ENCODE results near the gene TMEM186. TPM values are rescaled to one million over a fixed set of nuclear protein-coding genes. Genes with fewer than 3 reads are reported as not detected.

Gene TMEM186
- total and polyA plus RNA-seq, 2 of the 4 experiments (the other 2 are of a cell fraction) = 5.7 to 6.8 TPM

GRCh38 chr16:8806272-8806983 lies 9.0 kb upstream of the TMEM186 start:
- H3K18ac ChIP-seq (ENCODE audit: low read depth, low read length) = no peak overlapping the region
- H2BK5ac ChIP-seq (ENCODE audit: low read depth, low read length, poor library complexity, severe bottlenecking) = no peak overlapping the region
- H3K9me1 ChIP-seq (ENCODE audit: insufficient read depth, low read length) = no peaks in the 10 kb centered on the region
- no peaks in the 10 kb centered on the region for H3K9me3 ChIP-seq (ENCODE audit: control insufficient read depth, insufficient read depth, low read length)
- BruUV-seq (replicated peaks) = no TSS peak
- ChIA-PET POLR2A (ENCODE audit: unreplicated experiment) (interaction anchor here (0.6 kb wide), 2 partner anchors 110 to 150 kb away, joined by 3 to 6 read pairs; no protein-coding TSS in a partner anchor), CTCF (interaction anchor here (0.9 kb wide), 1 partner anchor 47 kb away, joined by 3 read pairs; no protein-coding TSS in a partner anchor)
- H3K56ac ChIP-seq (ENCODE audit: extremely low read depth, insufficient read depth, low read length) = no peak overlapping the region
- H2BK15ac ChIP-seq (ENCODE audit: low read depth, low read length) = no peak overlapping the region
- no peak overlapping the region for H2BK20ac ChIP-seq (ENCODE audit: low read depth, low read length)
- DNase-seq (no peak), ATAC-seq (ENCODE audit: low read depth) (no peak)
- H2AK5ac ChIP-seq (ENCODE audit: low read depth, low read length) = no peak overlapping the region
- peaks cover 71% of the 10 kb centered on the region for H3K36me3 ChIP-seq (ENCODE audit: control insufficient read depth, insufficient read depth, low read length)
- H3K4me1 ChIP-seq (ENCODE audit: control insufficient read depth, insufficient read depth, low read length) = no peaks in the 10 kb centered on the region
- no peak overlapping the region for H2AK9ac ChIP-seq (replicated peaks; ENCODE audit: low read depth, low read length, poor library complexity)
- H3K23ac ChIP-seq (ENCODE audit: low read depth, low read length) = no peak overlapping the region
- H2BK120ac ChIP-seq (ENCODE audit: low read depth, low read length) = no peak overlapping the region
- H3K4ac ChIP-seq (ENCODE audit: low read depth, low read length) = no peak overlapping the region
- no peak for TF ChIP-seq MAFK (IDR thresholded peaks at IDR 0.05; ENCODE audit: low read depth, low read length)
- TF ChIP-seq MXI1 (IDR thresholded peaks at IDR 0.05; ENCODE audit: borderline replicate concordance, low read depth, low read length) = no peak
- no peak for TF ChIP-seq MAZ (IDR thresholded peaks at IDR 0.05; ENCODE audit: borderline replicate concordance, low read depth, low read length)
- no peak for TF ChIP-seq CEBPB (IDR thresholded peaks at IDR 0.05; ENCODE audit: low read depth, low read length)
- TF ChIP-seq SMC3 (IDR thresholded peaks at IDR 0.05; ENCODE audit: low read depth, low read length) = no peak
- TF ChIP-seq BHLHE40 (IDR thresholded peaks at IDR 0.05; ENCODE audit: low read depth, low read length) = no peak
- no peak for TF ChIP-seq RFX5 (IDR thresholded peaks at IDR 0.05; ENCODE audit: low read depth, low read length)
- TF ChIP-seq USF2 (IDR thresholded peaks at IDR 0.05; ENCODE audit: low read depth, low read length) = no peak
- TF ChIP-seq CTCF (conservative IDR thresholded peaks at IDR 0.05; ENCODE audit: low read depth, low read length) = no peak
- no peak for TF ChIP-seq NFE2L2 (IDR thresholded peaks at IDR 0.05; ENCODE audit: low read depth, low read length)
- TF ChIP-seq FOS (IDR thresholded peaks at IDR 0.05; ENCODE audit: low read depth, low read length) = no peak
- TF ChIP-seq CHD1 (IDR thresholded peaks at IDR 0.05; ENCODE audit: low read depth, low read length) = no peak
- H2AFZ ChIP-seq (replicated peaks; ENCODE audit: low read length, poor library complexity) = no peak overlapping the region
- H4K91ac ChIP-seq (ENCODE audit: insufficient read depth, low read depth, low read length) = no peak overlapping the region
- no CpG with 5 or more reads among the region's 13 CpGs for WGBS, 2 experiments (ENCODE audit: extremely low coverage in 2 of 2, insufficient read length in 1 of 2)
- H3K9ac ChIP-seq (ENCODE audit: low read depth, low read length) = no peak overlapping the region
- no peak overlapping the region for H3K27ac ChIP-seq (ENCODE audit: insufficient read depth, low read length)
- no peak overlapping the region for H3K4me3 ChIP-seq (ENCODE audit: insufficient read depth, low read depth, low read length)
- dilution Hi-C loops (cut with HindIII; ENCODE audit: low sequenced_read_pairs, unreplicated experiment) (no loop called here), in situ Hi-C loops (cut with MboI; ENCODE audit: low sequenced_read_pairs) (no loop called here), intact Hi-C loops (cut with micrococcal nuclease) (no loop called here)
- H4K5ac ChIP-seq (ENCODE audit: low read depth, low read length) = no peak overlapping the region
- H4K20me1 ChIP-seq (ENCODE audit: insufficient read depth, low read length) = peaks cover 58% of the 10 kb centered on the region
- H3K4me2 ChIP-seq (ENCODE audit: low read depth, low read length) = no peak overlapping the region
- H3K27me3 ChIP-seq (ENCODE audit: control insufficient read depth, insufficient read depth, low read length) = no peaks in the 10 kb centered on the region
- no peak overlapping the region for H4K8ac ChIP-seq (ENCODE audit: low read depth in 2 of 2, low read length in 2 of 2)
- H3K79me1 ChIP-seq (ENCODE audit: low read depth in 1 of 2, low read length in 2 of 2) = peaks cover 42 to 48% of the 10 kb centered on the region in 2 experiments
- H3K14ac ChIP-seq (replicated peaks; ENCODE audit: low read depth, low read length) = no peak overlapping the region
